Measurements from ENCODE around the gene RALGAPB.

DNA sequence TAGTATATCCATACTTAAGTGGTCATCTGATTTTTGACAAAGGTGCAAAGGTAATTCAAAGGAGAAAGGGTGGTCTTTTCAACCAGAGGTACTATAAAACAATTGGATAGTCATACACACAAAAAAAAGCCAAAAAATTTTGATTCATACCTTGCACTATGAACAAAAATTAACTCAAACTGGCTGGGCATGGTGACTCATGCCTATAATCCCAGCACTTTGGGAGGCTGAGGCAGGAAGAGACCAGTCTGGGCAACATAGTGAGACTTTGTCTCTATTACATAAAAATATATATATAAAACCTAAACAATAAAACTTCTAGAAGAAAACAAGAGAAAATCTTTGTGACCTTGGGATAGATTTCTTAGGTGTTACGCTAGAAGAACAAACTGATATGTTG, 64.5 kb downstream of the RALGAPB start:
- no peak for TF ChIP-seq CTCF (conservative IDR thresholded peaks at IDR 0.05; ENCODE audit: low read length)
- TF ChIP-seq EZH2phosphoT487 (IDR thresholded peaks at IDR 0.05; ENCODE audit: borderline replicate concordance, low read depth, low read length): no peak
